GM21360 (cell line): Measurements from ENCODE around the gene PKD1.
"Not testable (repeated sequence)": the region's sequence is repeated elsewhere in the genome, so short reads cannot be mapped to it uniquely, and the experiment has no call there.

ENCODE experiments used
- ATAC-seq: cut with Tn5 transposase; IDR thresholded peaks from one replicate; pipeline ENCODE4 v1.9.1; 2021; ENCODE audit warnings: mild to moderate bottlenecking, moderate library complexity; ENCODE audit not compliant: unreplicated experiment

Gene PKD1

DNA sequence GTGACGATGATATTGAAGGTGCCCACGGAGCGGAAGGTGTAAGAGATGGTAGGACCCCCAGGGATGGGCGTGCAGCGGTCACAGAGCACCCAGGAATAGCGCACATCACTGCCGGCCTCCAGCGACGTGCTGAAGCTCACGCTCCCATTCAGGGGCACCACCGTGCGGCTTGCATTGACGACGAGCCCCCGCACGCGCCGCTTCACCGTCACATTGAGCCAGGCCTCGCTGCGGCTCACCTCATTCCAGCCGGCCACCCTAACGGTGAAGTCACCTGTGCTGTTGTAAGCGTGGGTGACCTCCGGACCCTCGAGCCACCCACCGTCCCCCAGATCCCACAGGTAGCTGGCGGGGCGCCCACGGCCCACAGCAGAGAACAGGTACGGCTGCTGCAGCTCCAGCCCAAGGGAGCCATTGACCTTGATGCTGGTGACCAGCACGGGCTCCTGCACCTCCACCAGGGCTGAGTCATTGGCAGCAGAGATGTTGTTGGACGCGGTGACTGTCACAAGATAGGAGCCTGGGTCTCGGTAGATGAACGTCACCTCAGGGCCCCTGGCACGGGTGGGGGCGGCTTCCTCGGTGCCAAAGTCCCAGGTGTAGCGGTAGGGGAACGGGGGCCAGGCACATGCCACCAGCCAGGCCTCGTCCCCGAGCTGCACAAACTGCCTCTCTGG, 25.2 kb downstream of the PKD1 start:
- not testable (repeated sequence) for ATAC-seq

DNA sequence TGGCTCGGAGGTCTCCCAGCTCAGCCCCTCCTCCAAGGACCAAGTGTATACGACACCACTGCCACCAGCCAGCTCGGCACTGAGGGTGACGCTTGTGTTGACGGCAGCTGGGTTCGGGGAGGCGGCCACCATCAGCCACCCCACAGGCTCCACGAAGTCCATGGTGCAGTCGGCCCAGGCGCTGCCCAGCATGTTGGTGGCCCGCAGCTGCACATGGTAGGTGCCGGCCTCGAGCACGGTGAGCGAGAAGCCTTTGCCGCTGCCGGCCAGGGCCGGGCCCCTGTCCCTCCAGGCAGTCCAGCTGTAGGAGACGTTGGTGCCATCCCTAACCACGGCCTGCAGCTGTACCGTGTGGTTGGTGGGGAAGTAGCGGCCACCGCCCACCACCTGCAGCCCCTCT, 25.8 kb downstream of the PKD1 start:
- ATAC-seq, result not testable (repeated sequence)

DNA sequence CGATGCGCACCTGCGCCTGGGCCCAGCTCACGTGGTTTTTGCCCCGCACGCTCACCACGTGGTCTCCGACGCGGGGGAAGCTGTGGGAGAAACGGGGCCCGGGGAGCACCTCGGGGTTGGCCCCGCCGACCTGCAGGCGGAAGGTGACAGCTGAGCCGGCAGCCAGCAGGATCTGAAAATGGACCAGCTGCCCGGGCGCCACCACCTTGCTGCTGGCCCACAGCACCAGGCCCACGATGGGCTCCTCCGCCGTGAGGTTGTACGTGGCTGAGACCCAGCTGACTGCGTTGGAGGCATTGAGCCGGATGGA, 26.5 kb downstream of the PKD1 start:
- not testable (repeated sequence) for ATAC-seq

DNA sequence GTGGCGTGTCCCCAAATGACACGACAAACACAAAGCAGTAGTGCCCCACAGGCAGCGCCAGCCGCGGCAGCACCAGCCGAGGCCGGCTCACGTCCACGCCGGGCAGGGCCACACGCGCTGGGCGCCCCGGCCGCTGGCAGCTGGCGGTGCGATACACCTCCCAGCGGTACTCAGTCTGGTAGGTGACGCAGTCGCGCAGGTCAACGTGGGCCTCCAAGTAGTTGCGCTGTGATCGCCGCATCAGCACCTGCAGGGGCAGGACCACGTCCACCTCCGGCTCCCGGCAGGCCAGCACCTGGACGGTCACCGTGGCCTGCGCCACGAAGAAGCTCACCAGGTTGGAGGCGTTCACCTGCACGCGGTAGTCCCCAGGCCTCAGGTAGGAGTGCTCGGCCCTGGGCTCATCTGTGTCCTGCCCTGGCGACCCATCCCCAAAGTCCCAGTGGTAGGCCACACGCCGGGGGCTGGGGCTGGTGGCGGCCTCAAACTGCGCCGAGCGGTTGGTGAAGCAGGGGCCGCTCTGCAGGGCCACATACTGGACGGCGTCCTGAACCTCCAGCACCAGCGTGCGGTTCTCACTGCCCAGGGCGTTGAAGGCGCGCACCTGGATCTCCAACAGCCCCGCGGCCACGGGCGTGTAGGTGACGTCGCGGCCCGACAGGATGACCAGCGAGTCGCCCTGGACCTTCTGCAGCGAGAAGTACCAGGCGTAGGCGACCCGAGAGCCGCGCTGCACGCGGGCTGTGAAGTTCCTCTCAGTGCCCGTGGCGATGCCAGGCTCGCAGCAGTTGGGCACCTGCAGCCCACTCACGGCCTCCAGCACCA, 27.0 kb downstream of the PKD1 start:
- ATAC-seq, result not testable (repeated sequence)

DNA sequence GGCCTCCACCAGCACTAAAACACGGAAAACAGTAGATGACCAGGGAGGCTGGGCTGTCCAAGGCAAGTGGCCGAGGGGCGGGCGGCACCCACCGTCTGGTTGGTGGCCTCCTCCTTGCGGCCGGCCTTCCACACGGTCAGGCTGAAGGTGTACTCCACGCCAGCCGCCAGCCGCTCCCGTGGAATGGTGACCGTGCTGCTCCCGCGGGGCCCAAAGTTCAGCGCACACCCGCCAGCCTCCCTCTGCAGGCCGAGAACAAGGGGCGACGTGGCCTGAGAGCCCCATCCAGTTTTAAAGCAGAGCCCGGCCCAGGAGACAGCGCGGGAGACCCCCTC, 27.9 kb downstream of the PKD1 start:
- ATAC-seq, result not testable (repeated sequence)

DNA sequence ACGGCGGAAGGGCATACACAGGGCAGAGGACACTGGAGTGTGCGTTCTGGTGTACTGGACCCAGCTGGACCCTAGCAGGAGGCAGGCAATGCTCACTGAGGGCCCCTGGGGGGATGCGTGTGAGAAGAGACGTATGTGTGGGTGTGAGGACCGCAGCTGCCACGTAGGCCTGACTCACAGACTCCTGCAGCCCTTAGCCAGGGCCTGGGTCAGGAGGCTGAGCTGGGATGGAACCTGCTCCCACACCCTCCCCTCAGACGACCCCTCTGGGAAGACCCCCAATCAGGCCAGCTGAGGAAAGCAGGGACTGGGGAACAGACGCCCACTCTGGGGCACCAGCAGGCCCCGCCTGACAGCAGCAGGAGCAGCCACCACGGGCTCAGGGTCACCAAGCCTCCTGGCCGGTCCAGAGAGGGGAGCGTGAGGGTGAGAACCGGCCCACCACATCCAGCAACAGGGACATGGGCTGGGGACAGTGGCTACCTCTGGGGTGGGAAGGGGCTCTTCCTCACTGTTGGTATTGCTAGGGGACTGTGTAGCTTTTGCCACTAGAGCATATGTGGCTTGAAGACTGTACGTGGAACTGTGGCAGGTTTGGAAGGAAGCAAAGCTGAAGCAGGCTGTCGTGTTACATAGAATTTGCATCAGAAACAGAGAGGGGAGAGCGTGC, 28.4 kb downstream of the PKD1 start:
- not testable (repeated sequence) for ATAC-seq

DNA sequence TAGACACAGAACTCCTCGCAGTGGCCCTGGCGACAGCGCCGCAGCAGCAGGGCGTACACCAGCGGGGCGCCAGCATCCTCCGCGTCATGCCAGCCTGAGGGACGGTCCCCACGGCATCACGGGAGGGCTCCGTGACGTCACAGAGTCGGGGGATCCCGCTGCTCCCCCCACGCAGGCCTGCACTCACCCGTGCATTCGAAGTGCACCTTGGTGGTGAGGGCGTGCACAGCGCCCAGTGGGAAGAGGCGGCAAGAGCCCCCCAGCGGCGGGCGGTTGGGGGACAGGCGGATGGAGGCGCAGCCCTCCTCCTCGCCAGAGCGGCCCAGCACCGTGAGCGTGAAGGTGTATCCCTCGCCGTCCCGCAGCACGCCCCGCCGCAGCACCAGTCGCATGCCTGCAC, 29.5 kb downstream of the PKD1 start:
- not testable (repeated sequence) for ATAC-seq

DNA sequence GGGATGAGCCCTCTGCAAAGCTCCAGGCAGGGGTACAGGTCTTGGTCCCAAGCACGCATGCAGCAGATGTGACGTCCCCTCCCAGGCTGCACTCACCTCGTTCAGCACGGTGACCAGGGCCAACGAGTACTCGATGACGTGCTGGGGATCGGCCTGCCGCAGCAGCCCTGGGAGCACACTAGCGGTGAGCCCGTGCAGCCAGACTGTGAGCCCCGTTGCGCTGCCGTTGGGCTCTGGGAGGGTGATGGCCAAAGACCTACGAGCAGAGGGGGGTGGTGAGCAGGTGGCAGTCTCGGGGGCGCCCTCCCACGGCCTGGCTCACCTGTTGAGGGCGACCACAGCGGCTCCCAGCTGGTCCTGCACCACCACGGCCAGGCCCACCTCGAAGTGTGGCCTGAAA, 29.9 kb downstream of the PKD1 start:
- not testable (repeated sequence) for ATAC-seq

DNA sequence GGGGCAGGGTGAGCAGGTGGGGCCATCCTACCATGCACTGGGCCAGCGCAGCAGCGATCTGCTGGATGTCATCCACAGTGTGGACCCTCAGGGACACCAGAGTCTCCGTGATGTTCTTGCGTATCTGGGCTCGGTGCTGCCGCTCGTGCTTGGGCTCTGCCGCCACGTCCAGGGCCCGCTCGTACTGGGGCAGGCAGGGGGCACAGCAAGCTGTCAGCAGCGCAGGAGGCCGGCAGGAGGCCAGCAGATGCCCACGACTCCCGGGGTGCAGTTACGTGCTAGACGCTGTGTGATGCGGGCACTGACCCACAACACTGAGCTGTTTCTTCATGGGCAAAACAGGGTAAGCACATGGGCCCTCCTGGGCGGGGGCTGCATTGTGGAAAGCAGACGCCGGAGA, 30.4 kb downstream of the PKD1 start:
- ATAC-seq, result not testable (repeated sequence)

DNA sequence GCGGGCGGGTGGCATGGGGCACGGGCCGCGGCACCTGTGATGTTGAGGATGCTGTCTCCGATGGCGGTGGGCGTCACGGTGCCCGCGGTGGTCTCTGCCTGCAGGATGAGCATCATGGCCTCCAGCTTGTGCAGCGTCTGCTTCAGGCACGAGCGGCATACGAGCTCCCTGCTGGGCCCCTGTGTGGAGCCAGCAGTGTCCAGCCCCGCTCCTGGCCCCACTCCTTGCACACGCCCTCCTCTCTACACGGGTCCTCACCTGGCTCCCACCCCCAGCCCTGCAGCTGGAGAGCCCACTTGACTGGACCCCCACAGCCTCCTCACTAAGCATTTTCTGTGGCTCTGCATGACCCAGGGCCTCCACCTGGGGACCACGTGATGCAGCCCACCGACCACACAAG, 31.2 kb downstream of the PKD1 start:
- not testable (repeated sequence) for ATAC-seq

DNA sequence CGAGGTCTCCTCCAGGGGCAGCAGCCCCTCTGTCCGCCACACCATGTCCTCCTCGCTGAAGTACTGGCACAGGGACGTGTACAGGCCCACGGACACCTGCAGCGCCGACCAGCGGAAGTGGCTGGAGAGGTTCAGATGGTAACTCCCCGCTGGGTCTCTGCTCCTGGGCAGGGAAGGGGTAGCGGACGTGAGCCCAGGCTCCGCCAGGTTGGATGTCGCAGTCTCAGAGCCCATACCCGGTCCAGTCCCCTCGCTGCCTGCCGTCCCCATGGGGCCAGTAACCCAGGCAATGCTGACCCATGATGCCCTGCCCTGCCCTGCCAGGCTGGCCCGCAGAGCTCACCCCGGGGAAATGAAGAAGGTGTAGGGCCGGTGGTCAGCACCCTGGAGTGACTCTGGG, 33.2 kb downstream of the PKD1 start:
- ATAC-seq, result no peak

DNA sequence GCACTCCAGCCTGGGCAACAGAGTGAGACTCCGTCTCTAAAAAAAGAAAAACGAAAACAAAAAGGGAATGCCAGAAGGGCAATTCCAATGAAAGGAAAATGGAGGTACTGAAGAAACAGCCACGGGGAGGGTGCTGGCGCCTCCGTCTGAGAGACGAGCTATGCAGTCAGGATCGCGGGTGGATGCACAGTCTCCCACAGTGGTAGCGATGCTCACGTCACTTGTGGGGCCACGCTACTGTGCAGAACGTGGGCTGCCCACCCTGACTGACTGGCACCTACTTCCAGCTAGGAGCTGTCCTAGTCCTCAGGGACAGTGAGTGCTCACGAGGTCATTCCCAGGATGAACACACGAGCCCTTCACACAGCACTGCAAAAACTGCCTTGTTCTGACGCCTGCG, 34.1 kb downstream of the PKD1 start:
- ATAC-seq, result not testable (repeated sequence)

DNA sequence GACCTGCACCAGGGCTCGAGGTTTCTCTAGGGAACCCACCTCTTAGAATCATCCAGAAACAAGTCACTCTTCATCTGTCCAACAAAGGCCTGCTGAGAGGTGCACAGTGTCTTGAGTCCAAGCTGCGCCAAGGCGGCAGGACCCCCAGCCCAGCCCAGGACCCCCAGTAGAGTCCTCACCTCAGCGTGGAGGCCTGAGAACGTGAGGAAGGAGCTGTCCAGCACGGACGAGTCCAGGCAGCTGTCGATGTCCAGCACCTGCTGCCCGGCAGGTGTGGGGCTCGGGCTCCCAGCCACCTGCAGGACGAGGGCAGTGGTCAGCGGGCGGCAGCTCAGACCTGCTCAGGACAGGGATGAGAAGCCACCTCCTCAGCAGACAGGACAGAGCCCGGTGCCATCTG, 38.0 kb downstream of the PKD1 start:
- not testable (repeated sequence) for ATAC-seq

DNA sequence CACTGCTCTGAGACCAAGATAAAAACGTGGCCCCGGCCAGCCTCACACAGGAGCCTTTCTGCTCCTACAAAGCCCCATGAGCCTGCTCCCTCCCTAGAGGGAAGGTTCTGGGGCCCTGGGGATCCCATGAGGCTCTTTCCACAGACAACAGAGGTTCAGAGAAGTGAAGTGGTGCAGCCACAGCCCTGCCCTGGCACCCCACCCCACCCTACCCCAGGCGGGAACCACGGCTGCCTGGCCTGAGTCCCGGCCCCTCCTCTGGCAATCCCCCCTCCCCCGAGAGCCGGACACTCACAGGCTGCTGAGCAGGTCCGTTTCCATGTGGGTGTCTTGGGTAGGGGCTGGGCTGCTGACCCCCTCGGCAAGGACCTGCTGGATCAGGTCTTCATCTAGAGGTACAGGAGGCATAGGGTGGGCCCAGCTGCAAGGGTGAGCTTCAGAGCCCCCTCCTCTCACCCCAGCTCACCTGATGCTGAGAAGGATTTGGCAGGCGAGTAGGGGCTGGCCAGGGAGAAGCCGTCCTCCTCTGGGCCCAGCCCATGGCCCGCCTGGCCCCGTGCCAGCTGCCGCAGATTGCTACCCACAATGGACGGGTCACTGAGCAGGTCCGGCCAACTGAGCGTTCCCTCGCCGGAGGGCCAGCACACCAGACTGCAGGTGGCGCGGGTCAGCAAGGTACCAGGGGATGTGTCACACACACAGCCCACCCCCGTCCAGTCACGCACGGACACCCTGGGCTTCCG, 38.7 kb downstream of the PKD1 start:
- no peak for ATAC-seq

DNA sequence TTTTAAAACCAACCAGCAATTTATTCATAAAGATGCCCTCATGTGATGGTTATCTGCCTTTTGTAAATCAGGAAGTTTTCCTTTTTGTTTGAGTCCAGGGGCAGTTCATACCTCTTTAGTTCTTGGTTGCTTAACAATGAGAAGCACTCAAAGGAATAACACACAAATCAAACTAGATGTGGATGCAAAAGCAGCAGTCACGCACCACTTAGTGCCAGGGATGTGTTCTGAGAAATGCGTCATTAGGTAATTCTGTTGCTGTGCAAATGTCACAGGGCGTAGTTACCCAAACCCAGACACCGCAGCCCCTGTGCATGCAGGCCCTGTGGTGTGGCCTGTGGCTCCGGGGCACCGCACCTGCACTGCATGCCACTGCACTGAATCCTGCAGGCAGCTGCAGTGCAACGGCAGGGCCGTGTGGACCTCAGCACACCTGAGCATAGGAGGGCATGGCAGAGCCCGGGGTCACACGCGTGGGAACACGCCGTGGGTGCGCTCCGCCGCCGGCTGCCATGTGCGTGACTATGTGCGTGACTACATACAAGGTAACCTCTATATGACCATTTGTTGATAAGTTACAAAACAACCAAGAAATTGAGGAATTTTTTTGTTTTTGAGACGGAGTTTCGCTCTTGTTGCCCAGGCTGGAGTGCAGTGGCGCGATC, 39.6 kb downstream of the PKD1 start:
- ATAC-seq, result no peak

DNA sequence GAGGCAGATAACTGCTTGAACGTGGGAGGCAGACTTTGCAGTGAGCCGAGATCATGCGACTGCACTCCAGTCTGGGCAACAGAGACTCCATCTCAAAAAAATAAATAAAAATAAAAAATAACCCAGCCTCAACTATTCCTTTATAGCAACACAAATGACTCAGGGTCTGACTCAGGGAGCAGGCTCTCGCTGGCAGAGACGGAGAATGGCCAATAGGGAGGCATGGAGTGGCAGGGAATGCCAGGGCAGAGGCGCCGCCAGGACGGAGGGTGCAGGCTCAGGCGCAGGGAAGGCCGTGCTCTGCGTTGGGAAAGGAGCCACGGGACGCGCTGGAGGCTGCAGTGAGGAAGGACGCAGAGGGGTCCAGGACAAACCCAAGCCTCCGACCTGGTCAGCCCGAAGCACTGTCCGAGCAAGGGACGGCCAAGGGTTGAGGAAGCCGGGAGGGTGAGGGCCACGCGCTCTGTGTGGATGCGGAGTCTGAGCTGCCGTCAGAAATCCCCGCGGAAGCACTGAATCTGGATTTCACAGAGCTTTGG, 40.3 kb downstream of the PKD1 start:
- no peak for ATAC-seq

DNA sequence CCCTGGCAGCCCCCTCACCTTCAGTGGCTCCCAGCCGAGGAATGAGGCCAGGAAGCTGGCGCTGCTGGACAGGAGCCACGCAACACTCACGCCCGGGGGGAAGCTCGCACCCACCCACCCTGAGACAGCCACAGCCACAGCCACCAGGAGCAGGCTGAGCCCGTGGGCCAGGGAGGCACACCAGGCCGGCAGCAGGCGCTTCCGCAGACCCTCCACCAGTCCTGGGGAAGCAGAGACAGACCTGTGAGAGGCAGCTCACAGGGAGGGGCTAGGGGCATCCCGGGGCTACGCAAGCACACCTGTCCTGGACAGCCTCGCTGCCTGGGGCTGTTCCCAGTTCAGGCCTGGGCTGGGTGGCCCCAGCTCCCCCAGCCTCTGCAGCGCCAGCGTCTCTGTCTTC, 41.9 kb downstream of the PKD1 start:
- no peak for ATAC-seq

DNA sequence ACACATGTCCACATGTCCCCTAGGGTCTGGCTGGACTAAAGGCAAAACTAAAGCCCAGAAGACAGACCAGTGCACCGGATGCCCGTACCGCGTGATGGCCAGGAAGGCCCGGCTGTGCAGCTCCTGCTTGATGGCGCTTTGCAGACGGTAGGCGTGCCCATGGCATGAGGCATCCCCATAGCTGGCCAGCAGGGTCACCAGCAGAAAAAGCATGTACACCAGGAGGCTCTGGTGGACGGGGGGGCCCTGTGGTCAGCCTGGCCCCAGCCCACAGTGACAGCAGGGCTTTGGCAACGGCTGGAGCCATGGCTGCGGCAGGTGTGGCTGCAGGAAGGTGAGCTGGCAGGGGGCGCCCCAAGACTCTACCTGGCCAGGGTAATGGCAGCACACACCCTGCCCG, 42.8 kb downstream of the PKD1 start:
- no peak for ATAC-seq

DNA sequence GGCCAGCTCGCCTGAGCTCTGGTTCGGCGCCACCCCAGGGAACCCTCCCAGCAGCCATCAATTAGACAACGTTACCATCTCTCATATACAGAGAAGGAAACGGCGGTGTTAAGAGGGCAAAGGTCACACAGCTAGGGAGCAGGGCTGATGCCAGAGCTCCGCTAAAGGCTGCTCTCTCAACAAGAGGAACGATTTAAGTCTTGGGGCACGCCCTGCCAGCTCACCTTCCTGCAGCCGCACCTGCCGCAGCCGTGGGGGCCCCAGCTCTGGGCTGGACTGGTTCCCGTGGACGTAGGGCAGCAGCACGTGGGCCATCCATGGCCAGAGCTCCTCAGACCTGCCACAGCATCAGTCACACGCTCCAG, 43.5 kb downstream of the PKD1 start:
- no peak for ATAC-seq

DNA sequence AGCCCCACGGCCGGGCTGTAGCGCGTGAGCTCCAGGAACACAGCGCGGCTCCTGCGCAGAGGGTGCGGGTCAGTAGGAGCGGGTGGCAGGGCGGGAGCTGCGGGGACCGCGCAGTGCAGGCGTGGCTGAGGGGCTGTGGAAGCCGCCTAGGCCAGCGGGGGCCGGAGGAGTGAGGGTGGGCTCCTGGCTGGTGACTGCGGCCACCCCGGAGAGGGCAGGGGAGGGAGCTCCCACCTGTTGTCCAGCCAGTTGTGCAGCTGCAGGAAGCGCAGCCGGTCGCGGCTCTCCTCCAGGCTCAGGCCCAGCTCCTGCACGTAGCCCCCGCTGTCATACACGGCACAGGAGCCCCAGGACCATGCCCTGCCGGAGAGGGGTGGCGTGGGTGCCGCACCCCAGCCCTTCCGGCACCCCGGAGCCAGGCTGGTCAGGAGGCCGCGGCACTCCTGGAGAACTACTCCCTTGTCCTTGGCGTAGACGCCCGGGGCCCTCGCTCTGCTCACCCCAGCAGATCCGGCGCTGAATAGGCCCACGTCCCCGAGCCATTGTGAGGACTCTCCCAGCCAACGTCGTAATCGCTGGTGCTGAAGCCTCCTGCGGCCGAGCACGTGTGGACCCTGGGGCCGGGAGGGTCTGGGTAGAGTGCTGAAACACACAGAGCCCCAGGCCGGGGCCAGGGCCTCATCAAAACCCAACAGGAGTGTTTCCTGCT, 44.0 kb downstream of the PKD1 start:
- no peak for ATAC-seq
